ENCODE results near the gene MGLL. TPM values are rescaled to one million over a fixed set of nuclear protein-coding genes. Genes with fewer than 3 reads are reported as not detected.
"Not testable (repeated sequence)": the region's sequence is repeated elsewhere in the genome, so short reads cannot be mapped to it uniquely, and the experiment has no call there.

MGLL gene
- total RNA-seq, 1 donor from 2014 or later = 40.9 TPM

DNA sequence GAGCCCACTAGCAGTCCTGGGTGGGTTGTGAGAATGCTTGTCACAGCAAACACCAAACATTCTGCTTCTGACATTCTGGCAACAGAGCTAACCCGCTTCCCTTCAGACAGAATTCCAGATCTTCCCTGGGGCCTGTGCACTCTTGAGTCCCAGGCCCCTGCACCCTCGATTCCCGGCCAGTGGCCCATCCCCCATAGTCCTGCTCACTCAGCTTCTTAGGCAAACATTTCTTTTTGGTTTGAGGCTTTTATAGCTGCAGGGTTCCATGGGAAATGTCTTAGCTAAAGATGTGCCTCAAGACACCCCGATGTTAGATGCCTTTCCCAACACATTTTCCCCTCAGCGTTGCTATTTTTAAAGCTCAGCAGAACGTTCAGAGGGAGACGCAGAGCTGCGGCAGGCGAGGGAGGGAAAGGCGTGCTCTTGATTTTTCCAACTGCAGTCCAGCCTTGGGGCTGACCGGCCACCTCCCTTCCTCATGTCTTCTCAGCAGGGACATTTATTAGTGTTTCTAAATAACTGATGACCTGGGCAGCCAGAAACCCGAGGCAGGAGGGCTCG is 114.4 kb downstream of the MGLL start:
- DNase-seq = peak; percentile 25

DNA sequence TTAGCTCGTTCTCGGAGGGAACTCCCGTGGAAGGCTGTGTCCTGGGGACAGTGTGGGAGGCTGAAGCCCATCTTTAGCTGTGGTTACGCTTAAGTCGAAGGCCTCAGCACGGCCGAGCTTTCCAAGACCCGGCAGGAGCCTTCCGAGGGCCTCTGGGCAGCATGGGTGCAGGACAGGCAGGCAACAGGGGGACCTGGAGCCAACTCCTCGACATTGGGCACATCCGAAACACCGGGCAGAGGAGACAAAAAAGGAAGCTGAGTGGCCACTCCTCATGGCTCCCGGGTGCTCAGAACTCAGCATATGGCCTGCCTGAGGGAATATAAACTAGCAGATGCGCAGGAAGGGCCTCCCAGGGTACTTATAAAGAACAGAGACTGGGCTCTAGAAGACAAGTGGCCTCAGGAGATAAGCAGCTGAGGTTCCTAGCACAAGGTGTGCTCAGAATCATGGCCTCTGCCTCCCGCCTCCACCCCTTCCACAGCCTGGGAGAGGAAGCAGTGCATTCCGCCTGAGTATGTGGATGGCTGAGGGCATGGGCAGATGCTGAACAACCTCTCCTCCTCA is 115.4 kb downstream of the MGLL start:
- no peak for DNase-seq

DNA sequence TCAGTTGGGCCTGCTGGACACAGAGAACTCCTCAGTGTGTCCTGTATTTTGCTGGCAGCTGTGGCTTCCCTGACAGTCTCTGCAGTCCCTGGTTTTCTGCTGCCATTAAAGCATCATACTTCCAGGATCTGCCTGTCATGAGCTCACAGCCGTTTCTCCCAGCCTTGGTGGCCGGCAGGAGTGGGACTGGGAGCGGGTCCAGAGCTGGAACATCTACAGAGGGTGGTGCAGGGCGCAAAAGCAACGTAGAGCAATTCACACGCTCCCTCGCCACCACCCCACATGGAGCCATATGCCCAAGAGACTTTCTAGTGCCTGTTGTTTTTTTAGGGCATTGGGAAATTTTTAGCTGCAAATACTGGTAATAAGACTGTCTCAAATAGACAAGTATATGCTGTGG is 116.0 kb downstream of the MGLL start:
- DNase-seq = no peak

DNA sequence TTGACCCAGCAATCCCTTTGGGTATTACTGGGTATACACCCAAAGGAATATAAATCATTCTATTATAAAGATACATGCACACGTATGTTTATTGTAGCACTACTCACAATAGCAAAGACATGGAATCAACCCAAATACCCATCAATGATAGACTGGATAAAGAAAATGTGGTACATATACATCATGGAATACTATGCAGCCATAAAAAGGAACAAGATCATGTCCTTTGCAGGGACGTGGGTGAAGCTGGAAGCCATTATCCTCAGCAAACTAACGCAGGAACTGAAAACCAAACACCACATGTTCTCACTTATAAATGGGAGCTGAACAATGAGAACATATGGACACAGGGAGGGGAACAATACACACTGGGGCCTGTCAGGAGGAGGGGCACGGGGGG is 117.5 kb downstream of the MGLL start:
- DNase-seq = not testable (repeated sequence)

DNA sequence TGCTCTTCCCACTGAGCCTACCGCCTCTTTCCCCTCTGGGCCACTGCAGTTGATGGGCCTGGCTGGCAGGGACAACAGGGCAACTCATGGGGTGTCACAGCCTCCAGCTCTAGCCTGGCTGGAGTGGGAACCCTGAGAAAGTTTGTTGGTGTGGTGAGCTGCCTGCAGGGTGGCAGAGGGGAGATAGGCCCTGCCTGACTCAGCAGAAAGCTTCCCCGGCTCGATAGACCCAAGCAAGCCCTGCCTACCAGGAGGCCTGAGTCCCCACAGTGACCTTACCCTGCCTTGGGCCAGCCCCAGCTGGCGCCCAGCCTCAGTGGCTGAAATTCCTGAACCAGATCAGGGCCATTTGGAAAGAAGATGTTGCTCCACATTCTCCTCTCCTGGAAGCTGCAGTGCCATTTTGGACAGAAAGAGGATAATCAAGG is 120.2 kb downstream of the MGLL start:
- DNase-seq = no peak

DNA sequence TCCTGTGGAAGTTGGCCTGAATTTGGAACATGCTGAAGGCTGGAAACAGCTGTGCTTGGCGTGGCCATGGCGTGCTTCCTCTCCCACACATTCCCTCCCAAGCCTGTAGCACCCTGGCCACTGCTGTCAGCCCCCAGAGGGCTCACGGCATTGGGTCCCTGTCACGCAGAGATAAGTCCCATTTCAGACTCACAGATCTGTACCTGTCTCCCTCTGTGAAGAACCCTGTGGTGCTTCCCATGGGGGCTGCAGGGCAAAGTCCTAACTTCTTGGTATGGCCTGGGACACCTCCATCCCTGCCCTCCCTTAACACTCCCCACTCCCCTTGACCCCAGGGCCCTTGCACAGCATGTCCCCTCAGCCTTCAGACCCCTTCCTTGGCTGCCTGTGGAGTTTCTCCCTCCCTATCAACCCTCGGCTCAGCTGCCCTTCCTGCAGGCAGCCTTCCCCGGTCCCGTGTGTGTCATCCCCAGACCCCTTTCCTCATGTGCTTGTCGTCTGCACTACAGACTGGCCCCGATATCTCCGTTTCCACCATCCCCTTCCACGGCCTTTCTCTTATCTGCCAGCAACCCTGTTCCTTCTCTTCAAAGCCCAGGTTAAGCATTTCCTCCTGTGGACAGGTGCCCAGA is 120.9 kb downstream of the MGLL start:
- DNase-seq = no peak

DNA sequence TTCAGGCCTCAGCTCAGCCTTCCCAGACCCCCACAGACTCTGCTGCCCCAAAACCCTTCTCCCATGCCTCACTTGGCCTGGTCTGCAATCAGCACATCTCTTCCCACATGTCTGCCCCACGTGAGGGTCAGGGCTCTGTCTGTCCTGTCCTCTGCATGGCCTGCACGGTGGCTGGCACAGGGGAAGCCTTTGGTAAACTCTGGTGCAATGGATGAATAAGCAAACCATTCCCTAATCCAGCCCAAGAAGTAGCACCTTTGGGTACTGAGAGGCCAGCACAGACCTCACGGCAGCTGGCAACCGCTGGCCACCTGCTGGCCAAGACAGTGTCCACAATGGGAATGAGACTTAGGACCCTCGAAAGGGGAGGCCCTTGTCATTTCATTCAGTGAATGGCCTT is 121.9 kb downstream of the MGLL start:
- no peak for DNase-seq

DNA sequence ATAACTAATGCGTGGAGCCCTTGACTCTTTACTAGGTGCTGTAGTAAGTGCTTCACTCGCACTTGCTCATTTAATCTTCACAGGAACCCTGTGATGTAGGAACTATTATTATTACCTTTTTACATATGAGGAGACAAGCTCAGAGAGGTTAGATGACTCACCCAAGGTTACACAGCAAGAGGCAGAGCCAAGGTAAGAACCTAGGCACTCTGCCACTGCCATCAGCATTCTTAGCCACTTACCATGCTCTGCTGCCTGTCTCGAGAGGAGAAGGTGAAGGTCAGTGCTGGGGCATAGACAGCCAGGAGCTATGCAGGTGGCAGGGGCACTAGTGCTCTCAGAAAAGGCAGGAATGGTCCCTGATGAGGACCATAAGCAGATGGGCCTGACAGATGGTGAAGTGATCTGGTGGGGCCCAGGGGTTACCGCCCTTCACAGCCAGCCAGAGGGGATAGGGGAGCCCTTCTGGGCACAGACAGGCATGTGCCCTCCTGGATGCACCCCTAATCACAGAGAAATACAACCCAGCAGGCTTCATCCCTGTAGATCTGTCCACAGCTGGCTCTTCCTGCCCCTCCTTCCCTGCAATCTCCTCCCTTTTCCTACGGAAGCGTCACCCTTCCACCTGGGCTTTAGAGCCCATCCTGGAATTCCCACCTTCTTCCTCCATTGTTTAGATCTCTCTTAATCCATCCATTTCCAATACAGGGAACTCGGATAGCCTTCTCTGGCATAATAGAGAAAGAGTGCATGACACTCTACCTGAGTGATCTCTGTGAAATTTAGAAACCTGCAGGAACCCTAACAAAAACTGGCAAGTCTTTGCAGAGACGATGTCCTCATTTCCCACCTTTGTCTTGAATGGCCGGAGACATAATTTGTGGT is 122.7 kb downstream of the MGLL start:
- DNase-seq = no peak

DNA sequence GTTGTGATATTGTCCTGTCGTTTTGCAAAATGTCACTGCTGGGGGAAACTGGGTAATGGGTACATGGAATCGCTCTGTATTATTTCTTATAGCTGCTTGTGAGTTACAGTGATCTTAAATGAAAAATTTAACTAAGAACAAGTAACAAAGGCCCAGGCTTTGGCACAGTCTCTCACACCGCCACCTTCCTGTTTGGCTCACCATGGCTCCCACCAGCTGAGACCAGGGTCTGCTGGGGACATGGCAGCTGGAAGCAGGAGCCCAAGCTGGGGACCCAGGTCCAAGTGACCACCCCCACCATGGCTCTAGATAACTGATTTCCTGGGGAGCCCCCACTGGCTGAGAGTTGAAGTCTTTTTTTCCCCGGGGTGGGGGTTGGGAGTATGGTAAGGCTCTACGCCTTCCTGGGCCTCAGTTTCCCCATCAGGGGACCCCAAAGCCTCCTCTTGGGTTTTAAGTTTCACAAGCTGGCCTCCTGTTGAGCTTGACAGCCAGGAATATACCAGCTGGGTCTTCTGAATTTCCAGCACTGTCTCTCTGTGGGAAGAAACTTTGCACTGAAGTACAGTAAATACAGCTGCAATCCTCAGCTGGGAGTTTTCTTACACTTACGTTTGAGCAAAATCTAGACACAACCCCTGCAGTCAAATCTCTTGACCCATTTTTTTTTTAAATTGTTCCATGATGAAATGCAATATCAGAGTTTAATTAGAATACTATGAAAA is 123.5 kb downstream of the MGLL start:
- DNase-seq = no peak

DNA sequence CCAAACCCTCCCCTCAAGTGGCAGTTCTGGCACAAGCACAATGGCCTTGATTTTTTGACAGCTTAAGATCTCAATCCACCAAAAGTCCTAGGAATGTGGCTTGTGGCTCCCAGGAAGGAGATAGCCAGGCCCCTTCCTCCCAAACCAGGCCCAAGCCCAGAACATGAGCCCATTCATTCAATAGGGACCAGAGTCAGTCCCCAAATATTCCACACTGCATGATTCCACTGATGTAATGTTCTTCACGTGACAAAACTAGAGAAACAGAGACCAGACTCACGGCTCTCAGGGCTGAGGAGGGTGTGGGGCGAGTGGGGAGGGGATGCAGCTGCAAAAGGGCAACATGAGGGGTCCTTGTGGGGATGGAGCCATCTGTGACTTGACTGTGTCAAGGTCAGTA is 124.0 kb downstream of the MGLL start:
- DNase-seq = no peak

DNA sequence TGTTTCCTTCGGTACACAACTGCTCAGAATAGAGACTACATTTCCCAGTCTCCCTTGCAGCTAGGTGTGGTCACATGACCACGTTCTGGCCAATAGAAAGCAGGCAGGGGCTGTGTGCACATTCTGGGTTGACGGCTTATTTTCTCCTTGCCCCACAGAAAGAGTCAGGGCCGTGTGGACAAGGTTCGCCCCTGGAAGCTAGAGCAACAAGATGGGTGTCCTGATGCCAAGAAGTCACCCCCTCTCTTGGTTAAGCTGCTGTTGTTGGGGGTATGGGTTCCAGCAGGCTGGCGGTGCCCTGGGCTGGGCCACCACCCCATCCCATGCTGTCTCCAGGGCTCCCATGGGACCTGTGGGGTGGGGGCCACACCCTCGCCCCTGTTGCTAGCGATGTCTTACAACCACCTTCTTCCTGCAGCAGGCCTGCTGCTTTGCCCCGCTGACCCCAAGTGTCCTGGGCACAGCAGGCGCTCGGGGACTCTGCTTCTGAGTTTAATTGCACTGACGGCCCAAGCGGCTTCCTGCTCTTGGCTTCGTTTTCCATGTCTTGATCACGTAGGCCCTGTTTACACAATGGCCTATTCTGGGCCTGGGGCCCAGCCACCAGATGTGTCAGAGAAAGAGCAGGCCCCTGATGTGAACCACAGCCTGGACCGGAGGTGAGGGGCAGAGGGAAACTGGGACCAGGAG is 124.6 kb downstream of the MGLL start:
- peak; percentile 68 for DNase-seq

DNA sequence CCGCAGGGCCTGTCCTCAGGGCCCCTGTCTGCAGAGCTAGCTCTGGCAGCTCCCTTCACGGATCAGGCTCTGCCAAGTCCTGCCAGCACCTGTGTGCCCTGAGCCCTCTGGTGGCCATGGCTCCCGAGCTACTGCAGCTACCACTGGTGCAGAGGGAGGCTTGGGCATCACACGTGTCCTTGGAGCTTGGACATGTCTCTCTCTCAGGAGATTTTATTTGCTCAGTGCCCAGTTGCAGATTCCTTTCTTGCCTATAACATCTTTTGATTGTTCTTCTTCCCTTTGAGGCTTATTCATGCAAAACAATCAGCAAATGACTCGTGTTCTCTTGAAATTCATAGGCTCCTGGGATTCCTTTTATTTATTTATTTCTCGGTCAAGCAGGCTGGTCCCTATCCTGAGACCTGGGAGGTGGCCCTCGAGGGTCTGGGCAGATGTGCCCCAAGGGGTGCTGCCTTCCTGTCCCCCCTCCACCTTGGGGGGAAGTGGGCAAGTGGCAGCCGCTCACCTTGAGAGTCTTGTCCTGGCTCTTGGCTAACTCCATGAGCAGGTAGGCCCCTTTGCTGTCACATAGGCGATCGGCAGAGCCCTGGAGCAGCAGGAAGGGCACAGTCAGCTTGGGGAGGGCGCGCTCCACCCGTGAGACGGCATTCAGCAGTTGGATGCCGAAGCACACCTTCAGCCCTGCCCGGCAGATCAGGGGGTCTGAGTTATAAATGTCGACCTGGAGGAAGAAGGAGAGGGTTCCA is 127.7 kb downstream of the MGLL start:
- no peak for DNase-seq

DNA sequence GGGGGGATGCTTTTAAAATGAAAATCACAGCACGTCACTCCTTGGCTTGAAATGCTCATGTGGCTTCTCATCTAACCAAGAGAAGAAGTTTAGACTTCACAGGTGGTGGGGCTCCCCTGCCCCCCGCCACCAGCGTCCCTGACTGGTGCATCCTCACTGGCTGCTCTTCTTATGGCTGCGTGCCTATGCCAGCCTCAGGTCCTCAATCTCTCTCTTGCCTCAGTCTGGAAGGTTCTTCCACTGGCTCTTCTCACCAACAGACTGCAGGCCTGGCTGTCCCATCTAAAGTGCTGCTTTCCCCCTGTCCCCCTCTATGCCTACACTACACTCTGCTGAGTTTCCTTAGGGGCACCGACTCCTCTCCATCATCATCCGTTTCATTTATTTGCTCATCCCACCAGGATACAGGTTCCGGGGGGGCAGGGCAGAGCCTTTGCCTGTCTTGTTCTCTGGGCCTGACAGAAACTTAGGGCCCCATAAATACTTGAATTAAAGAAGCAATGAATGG is 128.9 kb downstream of the MGLL start:
- no peak for DNase-seq

DNA sequence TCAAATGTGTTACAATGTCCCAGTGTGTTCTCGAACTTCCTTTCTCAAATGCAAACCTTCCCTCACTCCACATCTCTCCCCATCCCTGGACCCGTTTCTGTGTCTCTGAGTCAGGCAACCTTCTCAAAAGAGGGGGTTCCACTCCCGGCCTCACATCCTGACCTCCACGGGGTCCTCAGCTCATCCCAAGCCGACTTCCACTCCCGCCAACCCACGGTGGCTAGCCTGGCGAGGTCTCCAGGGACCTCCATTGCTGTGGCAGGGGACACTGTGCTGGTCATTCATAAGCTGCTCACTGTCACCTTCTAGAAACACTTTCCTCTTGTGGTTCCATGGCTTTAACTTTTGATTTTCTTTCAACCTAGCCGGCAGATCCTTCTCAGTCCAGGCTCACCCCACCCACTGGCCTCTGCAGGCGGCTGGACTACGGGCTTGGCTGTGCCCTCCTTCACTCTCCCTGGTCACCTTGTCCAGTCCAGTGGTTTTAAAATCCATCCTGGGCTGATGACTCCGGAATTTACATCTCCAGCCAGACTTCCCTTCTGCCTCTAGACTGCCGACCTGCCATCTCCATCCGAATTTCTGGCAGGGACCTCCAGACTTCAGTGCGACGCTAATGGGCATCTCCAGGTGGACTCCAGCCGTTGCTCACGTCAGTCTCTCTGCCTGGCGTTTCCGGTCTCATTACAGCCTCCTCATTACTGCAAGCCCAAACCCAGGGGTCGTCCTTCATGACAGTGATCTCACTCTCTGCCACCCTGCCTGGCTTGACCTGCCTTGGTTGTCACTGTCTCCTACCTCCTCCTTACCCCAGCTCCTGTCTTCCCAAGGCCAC is 129.6 kb downstream of the MGLL start:
- DNase-seq = no peak

DNA sequence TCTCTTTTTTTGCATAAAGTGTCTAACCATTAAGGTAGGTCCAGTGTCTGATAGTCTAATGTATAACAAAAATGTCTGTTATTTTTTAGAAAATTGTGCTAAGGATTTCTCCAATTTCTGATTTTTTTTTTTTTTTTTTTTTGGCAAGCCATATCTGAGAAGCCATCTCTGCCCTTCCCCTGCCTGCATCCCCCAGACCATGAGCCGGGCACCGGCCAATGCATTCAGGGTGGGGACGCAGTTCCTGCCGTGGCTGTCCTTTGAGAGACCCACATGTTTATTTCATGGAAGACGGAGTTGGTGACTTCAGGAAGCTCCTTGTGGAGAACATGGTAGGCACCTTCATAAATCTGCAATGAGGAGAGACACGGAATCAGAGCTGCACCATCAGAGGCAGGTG is 130.3 kb downstream of the MGLL start:
- DNase-seq = no peak

DNA sequence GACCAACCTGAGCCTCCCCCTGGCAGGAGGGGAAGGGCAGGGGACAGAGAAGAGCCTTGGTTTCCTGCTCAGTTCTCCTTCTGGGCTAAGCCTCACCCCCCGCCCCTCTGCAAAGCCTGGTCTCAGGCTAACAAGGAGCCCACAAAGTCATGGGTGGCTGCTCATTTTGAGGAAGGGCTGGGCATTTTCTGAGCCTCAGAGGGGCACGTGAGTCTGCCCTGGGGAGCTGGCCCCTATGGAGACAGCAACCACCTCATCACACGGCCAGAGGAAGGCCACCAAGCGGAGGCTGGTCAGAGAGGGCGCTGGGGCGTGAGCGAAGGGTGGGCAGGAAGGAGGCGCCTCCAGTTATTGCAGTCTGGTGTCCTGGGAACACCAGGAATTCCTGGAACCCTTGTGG is 130.8 kb downstream of the MGLL start:
- no peak for DNase-seq

DNA sequence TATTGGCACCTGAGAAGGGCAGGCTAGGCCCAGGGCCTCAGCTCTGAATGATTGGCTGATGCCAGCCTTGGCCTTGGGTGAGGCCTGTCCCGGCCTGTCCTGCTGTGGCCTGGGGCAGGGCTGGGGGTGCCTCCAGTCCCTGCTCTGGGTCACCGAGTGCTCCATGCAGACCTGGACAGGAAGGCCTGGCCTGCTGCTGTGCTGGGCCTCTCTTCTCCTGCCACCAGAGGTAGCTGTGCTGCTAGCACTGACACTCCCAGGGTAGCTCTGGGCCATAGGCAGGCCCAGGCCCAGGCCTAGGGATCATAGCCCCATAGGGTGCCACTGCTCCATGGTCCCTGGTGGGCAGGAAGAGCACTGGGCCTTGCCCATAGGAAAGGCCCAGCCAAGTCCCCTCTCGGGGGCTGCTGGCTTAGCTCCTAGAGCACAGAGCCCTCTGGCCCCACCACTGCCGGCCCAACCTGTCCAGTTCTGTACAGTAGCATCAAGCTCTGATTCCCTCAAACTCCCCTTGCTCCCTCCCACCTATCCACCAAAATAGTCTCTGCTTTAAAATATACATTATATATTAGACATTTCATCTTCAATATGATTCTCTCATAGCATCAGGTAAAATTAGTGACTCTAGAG is 131.4 kb downstream of the MGLL start:
- no peak for DNase-seq

DNA sequence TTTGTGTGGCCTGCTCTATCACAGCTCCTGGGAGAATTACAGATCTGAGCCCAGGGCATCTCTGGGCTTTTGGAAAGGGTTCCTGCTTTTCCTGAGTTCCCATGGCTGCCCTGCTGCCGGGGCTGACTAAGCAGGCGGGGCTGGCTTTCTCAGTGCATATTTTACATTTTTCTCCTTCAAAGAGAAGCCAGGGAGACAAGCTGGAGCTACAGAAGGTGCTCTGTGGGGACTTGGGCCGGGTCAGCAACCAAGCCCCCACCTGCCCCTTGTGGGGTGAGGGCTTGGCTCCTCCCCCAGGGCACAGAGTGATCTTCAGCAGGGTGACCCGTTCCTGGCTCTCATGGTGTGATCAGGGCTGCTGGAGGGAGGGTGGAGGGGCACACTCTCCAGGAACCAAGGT is 132.2 kb downstream of the MGLL start:
- DNase-seq = no peak

DNA sequence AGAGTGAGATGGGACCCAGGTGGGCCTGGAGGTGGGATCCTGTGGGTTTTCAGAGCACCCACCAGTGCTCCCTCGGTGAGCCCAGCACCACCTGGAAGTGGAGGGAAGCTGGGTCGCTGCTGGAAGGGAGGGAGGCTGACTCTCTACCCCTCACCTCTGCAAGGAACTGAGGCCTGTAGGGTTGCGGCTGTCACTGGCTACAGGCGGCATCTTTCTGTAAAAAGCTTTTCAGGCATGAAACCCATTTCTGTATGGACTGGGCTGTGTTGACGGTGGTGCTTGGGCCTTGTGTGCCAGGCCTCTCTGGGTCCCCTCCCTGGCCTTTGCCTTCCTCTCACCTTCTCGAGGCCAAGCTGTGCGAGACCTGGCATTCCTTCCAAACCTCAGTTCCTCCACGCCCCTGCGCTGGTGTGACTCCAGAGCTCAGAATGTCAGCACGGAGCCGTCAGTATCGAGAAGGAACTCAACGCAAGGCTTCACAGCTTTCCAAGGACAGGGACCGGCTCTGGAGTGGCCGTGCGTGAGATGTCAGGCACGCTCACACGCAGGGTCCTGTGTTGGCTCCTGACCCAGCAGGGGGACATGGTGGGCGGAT is 133.0 kb downstream of the MGLL start:
- no peak for DNase-seq

All from occipital lobe (tissue), 2 donors.